H1 (cell line): ENCODE results near the gene HS3ST5. TPM values are rescaled to one million over a fixed set of nuclear protein-coding genes. Genes with fewer than 3 reads are reported as not detected.

ENCODE experiments used
- CTCF ChIA-PET: fragments of 300-600 bp; sonication (Branson Sonifier 250); formaldehyde crosslinking; loops from one replicate; lab custom pipeline; 2021; ENCODE audit not compliant: partially characterized antibody; lab: Charles Lee
- POLR2A ChIA-PET: fragments of 300-600 bp; sonication (Branson Sonifier 250); formaldehyde crosslinking; loops from one replicate; lab custom pipeline; 2021; ENCODE audit warnings: inconsistent platforms; ENCODE audit not compliant: partially characterized antibody; lab: Charles Lee
- DNase-seq, 2 experiments: peaks; one replicate each; pipeline versions ENCODE4 v3.0.0 to v3.0.0-alpha.2; 2010 to 2022; ENCODE audit warnings: low spot score in 2 of 2, low read depth in 1 of 2, mixed read lengths in 1 of 2
- FAIRE-seq: peaks from 2 replicates; lab custom pipeline; 2011; peaks lifted over from hg19 to GRCh38; lab: Jason Lieb, UNC
- H2AFZ ChIP-seq: 2 replicates; pipeline ENCODE4 v1.8.1; 2012; ENCODE audit warnings: low read length, inconsistent platforms
- H2AK5ac ChIP-seq: 2 replicates; pipeline ENCODE4 v1.6.1; 2013; ENCODE audit warnings: low read depth, low read length
- H2BK120ac ChIP-seq: replicated peaks from 2 replicates; pipeline ENCODE3; 2013; ENCODE audit warnings: low read depth, low read length, inconsistent platforms
- H2BK12ac ChIP-seq: 2 replicates; pipeline ENCODE4 v1.6.1; 2013; ENCODE audit warnings: low read depth, low read length
- H2BK15ac ChIP-seq: 2 replicates; pipeline ENCODE4 v1.6.1; 2013; ENCODE audit warnings: low read length
- H2BK20ac ChIP-seq: 2 replicates; pipeline ENCODE4 v1.6.1; 2013; ENCODE audit warnings: low read length
- H2BK5ac ChIP-seq: 2 replicates; pipeline ENCODE4 v1.6.1; 2013; ENCODE audit warnings: low read depth, low read length
- H3K14ac ChIP-seq: 2 replicates; pipeline ENCODE4 v1.6.1; 2013; ENCODE audit warnings: inconsistent platforms; ENCODE audit not compliant: insufficient read length
- H3K18ac ChIP-seq: 2 replicates; pipeline ENCODE4 v1.6.1; 2013; ENCODE audit warnings: low read length; ENCODE audit errors: extremely low read depth
- H3K23ac ChIP-seq: 2 replicates; pipeline ENCODE4 v1.6.1; 2013; ENCODE audit warnings: inconsistent platforms; ENCODE audit not compliant: insufficient read length
- H3K23me2 ChIP-seq: 2 replicates; pipeline ENCODE4 v1.6.1; 2013; ENCODE audit warnings: low read depth, low read length
- H3K27ac ChIP-seq: 2 replicates; pipeline ENCODE4 v1.6.1; 2011; ENCODE audit warnings: low read depth, low read length, inconsistent platforms
- H3K27me3 ChIP-seq, 4 experiments: replicated peaks in 1 of 4; 1 replicate in 1 of 4; 2 replicates in 3 of 4; pipeline versions ENCODE4 v1.6.1 to v1.8.1; 2011 to 2013; ENCODE audit warnings: low read length in 3 of 4, mild to moderate bottlenecking in 3 of 4, inconsistent platforms in 2 of 4, mixed read lengths in 2 of 4, moderate library complexity in 1 of 4; ENCODE audit not compliant: control insufficient read depth in 3 of 4, insufficient read depth in 3 of 4; ENCODE audit errors: extremely low read depth in 1 of 4
- H3K36me3 ChIP-seq, 4 experiments: 2 replicates each; pipeline versions ENCODE4 v1.6.1 to v1.8.1; 2011 to 2013; ENCODE audit warnings: mild to moderate bottlenecking in 4 of 4, low read length in 3 of 4, moderate library complexity in 2 of 4, control low read depth in 1 of 4, inconsistent platforms in 1 of 4; ENCODE audit not compliant: insufficient read depth in 4 of 4, control insufficient read depth in 2 of 4
- H3K4ac ChIP-seq: replicated peaks from 2 replicates; pipeline ENCODE3; 2013; ENCODE audit warnings: low read length, low read depth, mixed read lengths, inconsistent platforms; ENCODE audit not compliant: insufficient read length
- H3K4me1 ChIP-seq, 4 experiments: replicated peaks in 1 of 4; 1 replicate in 1 of 4; 2 replicates in 3 of 4; pipeline versions ENCODE4 v1.6.1 to v1.8.1; 2011 to 2013; ENCODE audit warnings: low read length in 3 of 4, inconsistent platforms in 2 of 4, mixed read lengths in 1 of 4; ENCODE audit not compliant: insufficient read depth in 4 of 4, control insufficient read depth in 3 of 4
- H3K4me2 ChIP-seq, 2 experiments: 2 replicates each; pipeline versions ENCODE4 v1.6.1 to v1.8.1; 2011 to 2013; ENCODE audit warnings: low read depth in 2 of 2, low read length in 2 of 2, control low read depth in 1 of 2, inconsistent platforms in 1 of 2, mild to moderate bottlenecking in 1 of 2; ENCODE audit not compliant: insufficient read depth in 1 of 2
- H3K4me3 ChIP-seq, 4 experiments: fragments of 200-600, 300-600 bp in 1 of 4; sonication (generic), shearing (Covaris generic), sonication (Bioruptor Twin) in 1 of 4; 2 replicates each; pipeline versions ENCODE4 v1.5.1 to v1.8.1; 2011 to 2016; ENCODE audit warnings: low read length in 4 of 4, low read depth in 3 of 4, control low read depth in 2 of 4, inconsistent platforms in 2 of 4, mild to moderate bottlenecking in 2 of 4, mixed read lengths in 1 of 4, moderate library complexity in 1 of 4; ENCODE audit not compliant: insufficient read depth in 2 of 4; ENCODE audit errors: extremely low read depth in 1 of 4
- H3K56ac ChIP-seq: replicated peaks from 2 replicates; pipeline ENCODE3; 2013; ENCODE audit warnings: low read depth, mild to moderate bottlenecking, mixed read lengths, low read length, inconsistent platforms; ENCODE audit not compliant: insufficient read length
- H3K79me1 ChIP-seq: 2 replicates; pipeline ENCODE4 v1.6.1; 2013; ENCODE audit warnings: low read depth, low read length, control low read depth
- H3K79me2 ChIP-seq, 2 experiments: 2 replicates each; pipeline versions ENCODE4 v1.6.1 to v1.8.1; 2012 to 2013; ENCODE audit warnings: low read length in 2 of 2, mild to moderate bottlenecking in 2 of 2, inconsistent platforms in 1 of 2; ENCODE audit not compliant: insufficient read depth in 2 of 2, control insufficient read depth in 1 of 2
- H3K9ac ChIP-seq, 4 experiments: replicated peaks in 1 of 4; 1 replicate in 1 of 4; 2 replicates in 3 of 4; pipeline versions ENCODE4 v1.6.1 to v1.8.1; 2011 to 2013; ENCODE audit warnings: low read depth in 3 of 4, low read length in 3 of 4, control low read depth in 2 of 4, mild to moderate bottlenecking in 2 of 4, moderate library complexity in 2 of 4, inconsistent platforms in 1 of 4; ENCODE audit errors: extremely low read depth in 1 of 4
- H3K9me3 ChIP-seq, 2 experiments: 2 replicates each; pipeline versions ENCODE4 v1.6.1 to v1.8.1; 2012 to 2013; ENCODE audit warnings: mild to moderate bottlenecking in 2 of 2, moderate library complexity in 2 of 2, control low read depth in 1 of 2, inconsistent platforms in 1 of 2, low read depth in 1 of 2, low read length in 1 of 2, mixed read lengths in 1 of 2; ENCODE audit not compliant: insufficient read depth in 2 of 2
- H4K20me1 ChIP-seq, 2 experiments: replicated peaks in 1 of 2; 2 replicates each; pipeline versions ENCODE3 to v1.8.1; 2011 to 2013; ENCODE audit warnings: inconsistent platforms in 2 of 2, low read length in 2 of 2, mild to moderate bottlenecking in 1 of 2; ENCODE audit not compliant: insufficient read depth in 2 of 2, control insufficient read depth in 1 of 2
- H4K5ac ChIP-seq: 2 replicates; pipeline ENCODE4 v1.6.1; 2013; ENCODE audit warnings: low read length, low read depth, mixed read lengths, inconsistent platforms; ENCODE audit not compliant: insufficient read length
- H4K8ac ChIP-seq: 2 replicates; pipeline ENCODE4 v1.8.0; 2013; ENCODE audit warnings: mild to moderate bottlenecking, moderate library complexity, low read length, inconsistent platforms; ENCODE audit not compliant: insufficient read depth; ENCODE audit errors: extremely low read depth
- H4K91ac ChIP-seq: replicated peaks from 2 replicates; pipeline ENCODE3; 2013; ENCODE audit warnings: low read length, mixed read lengths, inconsistent platforms; ENCODE audit not compliant: insufficient read length
- BRCA1 ChIP-seq: IDR thresholded peaks from 2 replicates; pipeline ENCODE4 v1.6.1; 2012; ENCODE audit warnings: low read depth, low read length, improper control_type of control experiment
- CEBPB ChIP-seq: IDR thresholded peaks from 2 replicates; pipeline ENCODE4 v1.6.1; 2012; ENCODE audit warnings: low read depth, low read length
- CHD1 ChIP-seq: IDR thresholded peaks from 2 replicates; pipeline ENCODE4 v1.6.1; 2012; ENCODE audit warnings: low read depth, low read length, improper control_type of control experiment
- E2F6 ChIP-seq: IDR thresholded peaks from 2 replicates; pipeline ENCODE4 v1.6.1; 2012; ENCODE audit warnings: inconsistent platforms
- EP300 ChIP-seq, 2 experiments: IDR thresholded peaks; 1 replicate in 1 of 2; 2 replicates in 1 of 2; pipeline ENCODE4 v1.6.1; 2011 to 2012; ENCODE audit warnings: low read depth in 2 of 2, low read length in 2 of 2, mild to moderate bottlenecking in 2 of 2, borderline replicate concordance in 1 of 2, inconsistent platforms in 1 of 2, moderate library complexity in 1 of 2
- EZH2 ChIP-seq: fragments of 200-600 bp; sonication (generic); IDR thresholded peaks from 2 replicates; pipeline ENCODE4 v1.7.1; 2012; ENCODE audit warnings: low read depth, mild to moderate bottlenecking, moderate library complexity, low read length, inconsistent platforms; ENCODE audit not compliant: severe bottlenecking
- KDM4A ChIP-seq: IDR thresholded peaks from one replicate; pipeline ENCODE4 v1.7.1; 2012; ENCODE audit warnings: low read depth, mild to moderate bottlenecking, moderate library complexity, low read length, inconsistent platforms; ENCODE audit not compliant: severe bottlenecking
- MAFK ChIP-seq: IDR thresholded peaks from 2 replicates; pipeline ENCODE4 v1.6.1; 2012; ENCODE audit warnings: low read depth, mild to moderate bottlenecking, improper control_type of control experiment, low read length
- RAD21 ChIP-seq, 2 experiments: IDR thresholded peaks in 1 of 2; conservative IDR thresholded peaks in 1 of 2; 2 replicates each; pipeline ENCODE4 v1.6.1; 2011; ENCODE audit warnings: low read depth in 2 of 2, low read length in 2 of 2, improper control_type of control experiment in 1 of 2, inconsistent platforms in 1 of 2, mild to moderate bottlenecking in 1 of 2, moderate library complexity in 1 of 2
- USF2 ChIP-seq: IDR thresholded peaks from 2 replicates; pipeline ENCODE4 v1.6.1; 2011; ENCODE audit warnings: low read length, improper control_type of control experiment
- WGBS, 2 experiments: shearing (Covaris generic) in 1 of 2; methylation state at CpG; one replicate each; pipeline versions ENCODE4 v1.1.6 to v1.1.7; 2013 to 2015; ENCODE audit warnings: low lambda C conversion rate in 2 of 2, mixed read lengths in 2 of 2, inconsistent platforms in 1 of 2, low coverage in 1 of 2, missing lambda C conversion rate in 1 of 2; ENCODE audit not compliant: insufficient replicate concordance in 2 of 2, insufficient coverage in 1 of 2, insufficient read length in 1 of 2; ENCODE audit errors: extremely low coverage in 1 of 2, missing lambda C conversion rate in 1 of 2; 5-methylcytosine and 5-hydroxymethylcytosine counted together
- polyA plus RNA-seq, 7 experiments: library from polyadenylated mRNA; depleted of rRNA in 3 of 7; stranded (reverse) in 5 of 7; unstranded in 2 of 7; fragments of >200 nt in 5 of 7; fragments of 200-250 nt in 2 of 7; gene quantifications; 1 replicate in 5 of 7; 2 replicates in 1 of 7; 4 replicates in 1 of 7; pipeline versions ENCODE4 v1.2.1 to v1.2.3, GENCODE V29; 2011 to 2013; ENCODE audit warnings: missing spikeins in 2 of 7, mixed read lengths in 2 of 7
- total RNA-seq: library from RNA; stranded (reverse); fragmentation: NEBNext Ultra II Directional; extraction: Animal tissue kit (Norgen Biotek cat#: 25700); gene quantifications from 2 replicates; pipeline ENCODE4 v1.2.1, GENCODE V29; 2021

Gene HS3ST5
- total and polyA plus RNA-seq, 2 of the 8 experiments (the other 6 are each of a cell fraction or from before 2014, with no cell fraction given) = 1.2 to 9.9 TPM

- Histone ChIP-seq H2BK20ac (0 out of 2 replicates have a peak overlapping the region, but pooled peaks have one; percentile 9), H2AK5ac (no peak overlapping the region), H3K23ac (no peak overlapping the region), H3K18ac (no peak overlapping the region), H3K56ac (no peak overlapping the region), H4K8ac (no peak overlapping the region), H4K91ac (no peak overlapping the region), H3K36me3 (peaks cover 0 to 15% (median 2%) of the 10 kb centered on the region in 4 experiments; a peak in 3 of 8 replicates), H3K27ac (no peak overlapping the region), H3K4ac (no peak overlapping the region), H3K79me2 (no peaks in the 10 kb centered on the region), H3K79me1 (0 out of 2 replicates have a peak, but pooled peaks cover 2% of the 10 kb centered on the region), H3K9ac (no peak overlapping the region), H3K4me1 (peaks cover 0 to 2% (median 0%) of the 10 kb centered on the region in 4 experiments; a peak in 3 of 7 replicates), H3K9me3 (peaks cover 6 to 10% of the 10 kb centered on the region in 2 experiments), H3K4me2 (no peak overlapping the region), H3K4me3 (no peak overlapping the region), H2BK5ac (no peak overlapping the region), H3K23me2 (no peaks in the 10 kb centered on the region), H3K14ac (no peak overlapping the region), H2BK15ac (no peak overlapping the region), H3K27me3 (no peaks in the 10 kb centered on the region), H2BK12ac (no peak overlapping the region), H4K20me1 (no peaks in the 10 kb centered on the region), H2AFZ (no peak overlapping the region), H2BK120ac (no peak overlapping the region), H4K5ac (no peak overlapping the region)
- ChIA-PET CTCF (interaction anchor here (1.3 kb wide), 1 partner anchor 94 kb away, joined by 4 read pairs; no protein-coding TSS in a partner anchor), POLR2A (no interaction called here)
- no peak for DNase-seq
- TF ChIP-seq CEBPB (no peak), EP300 (IDR thresholded peaks at IDR 0.05; ENCODE audit: borderline replicate concordance in 1 of 2, low read depth in 2 of 2, low read length in 2 of 2) (no peak), EZH2 (no peak), CHD1 (no peak), MAFK (no peak), USF2 (no peak), BRCA1 (no peak), RAD21 (IDR thresholded peaks at IDR 0.05 in 1 of 2, conservative IDR thresholded peaks at IDR 0.05 in 1 of 2; ENCODE audit: low read depth in 2 of 2, low read length in 2 of 2) (no peak), E2F6 (no peak), KDM4A (no peak)
- FAIRE-seq = peak; percentile 45
- 93% methylated on average over 4 of the region's 4 CpGs; no CpG with 5 or more reads in 1 of the 2 experiments for WGBS, 2 experiments
Measured at GRCh38 chr6:114210467-114210866, 132.4 kb downstream of the HS3ST5 start.
